Fibroblast of lung (primary cell): ENCODE results near the gene SEC24B.
"Not testable (repeated sequence)": the region's sequence is repeated elsewhere in the genome, so short reads cannot be mapped to it uniquely, and the experiment has no call there.

Experiments used
- EZH2 ChIP-seq: IDR thresholded peaks from 2 replicates; pipeline ENCODE4 v1.5.1; 2012; ENCODE audit warnings: low read length, control low read depth, mild to moderate bottlenecking; ENCODE audit errors: missing control alignments
- TF ChIP-seq, protein P1 (sequence below), 2 donors: IDR thresholded peaks in 1 of 2; conservative IDR thresholded peaks in 1 of 2; 1 replicate in 1 of 2; 2 replicates in 1 of 2; pipeline ENCODE4 v1.5.1; 2011 to 2012; ENCODE audit warnings: low read length in 2 of 2, control low read depth in 1 of 2, inconsistent platforms in 1 of 2, low read depth in 1 of 2, mild to moderate bottlenecking in 1 of 2

DNA sequence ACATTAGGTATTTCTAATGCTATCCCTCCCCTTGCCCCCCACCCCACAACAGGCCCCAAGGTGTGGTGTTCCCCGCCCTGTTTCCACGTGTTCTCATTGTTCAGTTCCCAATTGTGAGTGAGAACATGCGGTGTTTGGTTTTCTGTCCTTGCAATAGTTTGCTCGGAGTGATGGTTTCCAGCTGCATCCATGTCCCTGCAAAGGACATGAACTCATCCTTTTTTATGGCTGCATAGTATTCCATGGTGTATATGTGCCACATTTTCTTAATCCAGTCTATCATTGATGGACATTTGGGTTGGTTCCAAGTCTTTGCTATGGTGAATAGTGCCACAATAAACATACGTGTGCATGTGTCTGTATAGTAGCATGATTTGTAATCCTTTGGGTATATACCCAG lies 146.4 kb downstream of the SEC24B start:
- TF ChIP-seq, protein P1, sequence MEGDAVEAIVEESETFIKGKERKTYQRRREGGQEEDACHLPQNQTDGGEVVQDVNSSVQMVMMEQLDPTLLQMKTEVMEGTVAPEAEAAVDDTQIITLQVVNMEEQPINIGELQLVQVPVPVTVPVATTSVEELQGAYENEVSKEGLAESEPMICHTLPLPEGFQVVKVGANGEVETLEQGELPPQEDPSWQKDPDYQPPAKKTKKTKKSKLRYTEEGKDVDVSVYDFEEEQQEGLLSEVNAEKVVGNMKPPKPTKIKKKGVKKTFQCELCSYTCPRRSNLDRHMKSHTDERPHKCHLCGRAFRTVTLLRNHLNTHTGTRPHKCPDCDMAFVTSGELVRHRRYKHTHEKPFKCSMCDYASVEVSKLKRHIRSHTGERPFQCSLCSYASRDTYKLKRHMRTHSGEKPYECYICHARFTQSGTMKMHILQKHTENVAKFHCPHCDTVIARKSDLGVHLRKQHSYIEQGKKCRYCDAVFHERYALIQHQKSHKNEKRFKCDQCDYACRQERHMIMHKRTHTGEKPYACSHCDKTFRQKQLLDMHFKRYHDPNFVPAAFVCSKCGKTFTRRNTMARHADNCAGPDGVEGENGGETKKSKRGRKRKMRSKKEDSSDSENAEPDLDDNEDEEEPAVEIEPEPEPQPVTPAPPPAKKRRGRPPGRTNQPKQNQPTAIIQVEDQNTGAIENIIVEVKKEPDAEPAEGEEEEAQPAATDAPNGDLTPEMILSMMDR (conservative IDR thresholded peaks at IDR 0.05 in 1 of 2, IDR thresholded peaks at IDR 0.05 in 1 of 2; ENCODE audit: low read depth in 1 of 2, low read length in 2 of 2), result not testable (repeated sequence)
- not testable (repeated sequence) for TF ChIP-seq EZH2
